H7 (cell line): ENCODE measurements around the gene STPG2. TPM values are rescaled to one million over a fixed set of nuclear protein-coding genes. Genes with fewer than 3 reads are reported as not detected.
"Not testable (repeated sequence)": the region's sequence is repeated elsewhere in the genome, so short reads cannot be mapped to it uniquely, and the experiment has no call there.

Source experiments
- DNase-seq: peaks from one replicate; pipeline ENCODE4 v3.0.0; 2012
- H3K27me3 ChIP-seq: 2 replicates; pipeline ENCODE4 v1.6.0; 2011; ENCODE audit warnings: mild to moderate bottlenecking, low read length; ENCODE audit not compliant: control insufficient read depth, insufficient read depth
- H3K36me3 ChIP-seq: replicated peaks from 2 replicates; pipeline ENCODE4 v1.5.1; 2011; ENCODE audit warnings: low read length; ENCODE audit not compliant: control insufficient read depth, insufficient read depth
- H3K4me3 ChIP-seq: 2 replicates; pipeline ENCODE4 v1.5.1; 2011; ENCODE audit warnings: low read depth, mild to moderate bottlenecking, control low read depth, low read length, moderate library complexity; ENCODE audit not compliant: insufficient read depth
- total RNA-seq: library from RNA; depleted of rRNA; stranded (reverse); fragments of >200 nt; shearing (Covaris generic); gene quantifications from 2 replicates; pipeline ENCODE4 v1.2.3, GENCODE V29; 2014; rRNA removed

STPG2 gene
- total RNA-seq, 1 experiment from 2014 or later, result 0.03 TPM

DNA sequence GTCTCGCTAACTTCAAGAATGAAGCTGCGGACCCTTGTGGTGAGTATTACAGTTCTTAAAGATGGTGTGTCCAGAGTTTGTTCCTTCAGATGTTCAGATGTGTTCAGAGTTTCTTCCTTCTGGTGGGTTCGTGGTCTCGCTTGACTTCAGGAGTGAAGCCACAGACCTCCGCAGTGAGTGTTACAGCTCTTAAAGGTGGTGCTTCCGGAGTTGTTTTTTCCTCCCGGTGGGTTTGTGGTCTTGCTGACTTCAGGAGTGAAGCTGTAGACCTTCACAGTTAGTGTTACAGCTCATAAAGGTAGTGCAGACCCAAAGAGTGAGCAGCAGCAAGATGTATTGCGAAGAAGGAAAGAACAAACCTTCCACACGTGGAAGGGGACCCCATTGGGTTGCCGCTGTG is 592.6 kb downstream of the STPG2 start:
- not testable (repeated sequence) for H3K27me3 ChIP-seq, H3K4me3 ChIP-seq, DNase-seq, H3K36me3 ChIP-seq

DNA sequence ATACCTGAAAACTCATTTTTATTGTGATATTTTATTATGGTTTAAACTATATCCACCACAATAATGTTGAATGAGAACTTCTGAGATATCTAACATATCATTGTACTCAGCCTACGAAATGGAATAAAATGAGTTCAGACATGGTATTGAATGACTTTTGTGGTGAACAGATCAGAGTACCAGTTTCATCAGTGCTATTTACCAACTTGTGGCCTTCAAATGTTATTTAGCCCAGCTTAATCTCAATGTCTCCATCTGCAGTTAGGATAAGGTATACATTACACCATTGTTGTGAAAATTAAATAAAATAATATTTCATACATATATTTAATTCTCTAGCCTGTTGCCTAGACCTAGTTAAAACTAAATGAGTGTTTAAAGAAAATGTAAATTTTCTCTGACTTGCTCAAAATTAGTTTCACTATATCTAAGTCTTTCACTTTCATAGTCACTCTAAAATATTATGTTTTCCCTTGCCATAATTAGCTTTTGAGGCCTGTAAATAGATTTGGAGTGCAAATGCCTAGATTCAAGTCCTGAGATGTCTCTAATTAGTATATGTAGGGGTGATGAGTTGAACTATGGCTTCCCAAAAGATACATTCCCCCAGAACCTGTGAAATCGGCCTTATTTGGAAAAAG is 594.2 kb downstream of the STPG2 start:
- no peak overlapping the region for H3K4me3 ChIP-seq
- no peaks in the 10 kb centered on the region for H3K27me3 ChIP-seq
- no peaks in the 10 kb centered on the region for H3K36me3 ChIP-seq
- DNase-seq, result no peak

DNA sequence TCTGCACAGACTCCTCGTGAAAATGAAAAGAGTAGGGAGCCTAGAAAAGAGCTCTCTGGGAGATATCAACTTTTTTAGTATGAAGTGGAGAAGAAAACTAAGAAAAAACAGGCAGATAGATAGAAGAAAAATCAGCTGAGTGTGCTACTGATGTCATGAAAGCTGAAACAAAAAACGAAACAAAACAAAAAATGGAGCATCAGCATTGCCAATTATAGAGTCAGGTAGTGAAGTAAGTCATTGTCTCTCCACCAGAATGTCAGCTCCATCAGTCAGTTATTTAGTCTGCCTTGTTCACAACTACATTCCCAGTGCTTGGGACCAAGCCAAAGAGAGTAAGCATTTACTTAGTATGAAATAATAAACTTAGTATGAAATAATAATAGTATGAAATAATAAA is 595.1 kb downstream of the STPG2 start:
- no peak for DNase-seq
- H3K36me3 ChIP-seq, result no peaks in the 10 kb centered on the region
- H3K27me3 ChIP-seq, result no peaks in the 10 kb centered on the region

DNA sequence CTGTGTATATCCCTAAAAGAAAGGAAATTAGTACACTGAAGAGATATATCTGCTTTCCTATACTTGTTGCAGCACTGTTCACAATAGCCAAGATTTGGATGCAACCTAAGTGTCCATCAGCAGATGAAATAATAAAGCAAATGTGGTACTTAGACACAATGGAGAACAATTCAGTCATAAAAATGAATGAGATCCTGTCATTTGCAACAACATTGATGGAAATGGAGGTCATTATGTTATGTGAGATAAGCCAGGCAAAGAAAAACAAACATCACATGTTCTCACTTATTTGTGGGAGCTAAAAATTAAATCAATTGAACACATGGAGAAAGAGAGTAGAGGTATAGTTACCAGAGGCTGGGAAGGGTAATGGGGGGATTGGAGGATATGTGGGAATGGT is 611.9 kb downstream of the STPG2 start:
- Histone ChIP-seq H3K4me3 (no peak overlapping the region), H3K36me3 (no peaks in the 10 kb centered on the region), H3K27me3 (no peaks in the 10 kb centered on the region)
- DNase-seq, result no peak

More for the DNA sequence above, 595.1 kb downstream of the STPG2 start:
- H3K4me3 ChIP-seq, result no peak overlapping the region

DNA sequence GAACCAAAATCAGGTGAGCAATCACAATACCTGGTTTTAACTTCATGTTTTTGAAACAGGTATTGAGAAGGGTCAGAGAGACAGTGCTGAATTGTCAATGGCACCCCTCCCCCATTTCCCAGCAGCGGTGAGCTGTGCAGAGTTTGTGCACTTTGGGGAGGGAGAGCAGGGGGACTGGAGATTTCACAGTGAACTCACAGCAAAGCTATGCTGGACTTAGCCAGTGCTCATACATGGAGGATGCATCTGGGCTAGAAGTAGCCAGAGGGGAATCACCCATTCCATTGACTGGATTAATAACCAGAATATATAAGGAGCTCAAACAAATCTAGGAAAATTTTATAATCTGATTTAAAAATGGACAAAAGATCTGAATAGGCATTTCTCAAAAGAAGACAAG is 612.6 kb downstream of the STPG2 start:
- Histone ChIP-seq H3K4me3 (no peak overlapping the region), H3K36me3 (no peaks in the 10 kb centered on the region), H3K27me3 (no peaks in the 10 kb centered on the region)
- no peak for DNase-seq

DNA sequence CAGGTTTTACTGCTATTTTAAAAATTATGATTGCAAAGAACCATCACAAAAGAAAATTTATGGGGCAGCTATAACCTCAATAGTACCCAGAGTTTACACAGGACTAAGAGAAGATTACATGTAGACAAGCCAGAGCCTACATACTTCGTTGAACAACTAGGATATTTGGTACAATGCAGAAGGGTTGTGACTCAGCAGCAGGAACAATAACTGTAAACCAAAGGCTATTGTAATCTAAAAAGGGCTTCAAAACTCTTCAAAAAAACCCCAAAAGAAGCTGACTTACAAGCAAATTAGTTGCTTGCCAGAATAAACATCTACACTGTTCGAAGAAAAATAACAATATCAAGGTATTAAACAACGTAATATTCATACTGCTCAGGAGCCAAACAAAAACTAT is 618.0 kb downstream of the STPG2 start:
- DNase-seq, result no peak
- Histone ChIP-seq H3K36me3 (no peaks in the 10 kb centered on the region), H3K27me3 (no peaks in the 10 kb centered on the region)

DNA sequence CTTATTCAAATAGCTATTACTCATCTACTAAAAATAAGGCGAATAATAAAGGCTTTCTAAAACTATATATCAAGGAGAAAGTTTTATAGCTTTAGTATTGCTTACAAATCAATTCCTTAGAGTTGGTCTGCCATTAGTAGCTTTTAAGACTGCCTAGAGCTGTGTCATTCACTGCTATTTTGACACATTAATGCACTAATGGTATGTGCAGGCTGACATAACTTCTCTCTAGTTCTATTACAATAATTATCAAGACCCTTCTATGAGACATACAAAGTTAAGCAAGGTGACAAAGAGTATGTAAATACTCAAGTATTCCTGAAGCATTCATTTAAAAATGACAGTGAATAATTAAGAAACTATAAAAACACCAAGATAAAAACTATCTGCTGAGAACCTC is 625.3 kb downstream of the STPG2 start:
- no peaks in the 10 kb centered on the region for H3K27me3 ChIP-seq
- H3K4me3 ChIP-seq, result no peak overlapping the region
- H3K36me3 ChIP-seq, result no peaks in the 10 kb centered on the region
- DNase-seq, result no peak

More for the DNA sequence above, 618.0 kb downstream of the STPG2 start:
- H3K4me3 ChIP-seq, result no peak overlapping the region

DNA sequence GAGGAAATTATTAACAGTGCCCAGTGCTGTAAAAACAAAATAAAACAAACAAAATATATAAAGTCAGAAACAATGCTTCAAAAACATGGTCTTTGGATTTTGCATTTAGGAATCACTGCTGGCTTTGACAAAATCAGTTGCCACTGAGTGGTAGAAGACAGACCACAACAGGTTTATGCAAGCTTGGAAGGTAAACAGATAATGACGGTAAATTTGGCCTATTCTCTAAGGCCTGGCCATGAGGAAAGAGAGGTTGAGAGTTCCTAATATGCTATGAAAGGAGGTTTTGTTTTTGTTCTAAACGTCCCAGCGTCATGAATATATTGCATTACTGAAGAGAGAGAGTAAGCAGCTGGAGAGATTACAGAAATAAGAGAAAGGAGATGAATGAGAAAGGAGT is 629.4 kb downstream of the STPG2 start:
- Histone ChIP-seq H3K36me3 (no peaks in the 10 kb centered on the region), H3K4me3 (no peak overlapping the region), H3K27me3 (no peaks in the 10 kb centered on the region)
- no peak for DNase-seq

Other genes with a start within 250 kb of the STPG2 start
- 37.2 and 53.0 TPM in 2 replicates for gene RAP1GDS1, start 117.9 kb upstream of the STPG2 start, total RNA-seq